Measurements from ENCODE around the gene RPL9.
"Not testable (repeated sequence)": the region's sequence is repeated elsewhere in the genome, so short reads cannot be mapped to it uniquely, and the experiment has no call there.

RPL9 gene

DNA sequence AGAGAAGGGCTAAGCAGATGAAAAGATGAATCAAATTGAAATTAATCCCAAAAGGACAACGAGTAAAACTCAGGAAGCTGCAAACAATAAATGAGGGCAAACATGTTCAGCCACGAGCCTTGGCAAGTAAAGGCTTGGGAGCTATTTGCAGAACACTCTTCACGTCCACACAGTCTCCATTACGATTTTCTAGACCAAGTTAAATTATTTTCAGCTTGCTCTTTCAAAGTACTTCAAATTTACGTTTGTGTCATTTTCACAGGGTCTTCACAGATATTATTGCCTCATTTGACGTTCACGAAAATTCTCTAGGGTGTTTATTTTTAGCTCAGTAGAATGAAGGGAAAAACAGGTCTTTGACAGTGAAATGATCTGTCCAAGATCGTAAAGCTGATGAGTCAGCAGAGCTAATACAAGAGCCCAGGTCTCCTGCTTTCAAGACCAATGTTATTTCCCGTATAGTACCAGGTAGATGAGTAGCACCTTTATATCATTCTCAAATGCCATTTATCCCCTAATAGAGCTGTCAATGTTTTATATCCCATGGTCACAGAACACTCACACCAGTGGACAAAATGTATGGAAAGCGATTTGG, 31.1 kb downstream of the RPL9 start:
- ChIA-PET POLR2A (interaction anchor here (0.6 kb wide), 1 partner anchor 23 kb away, joined by 3 read pairs; no protein-coding TSS in a partner anchor), CTCF (interaction anchor here (0.8 to 0.9 kb wide), 2 partner anchors 9 to 43 kb away, joined by 3 read pairs; no protein-coding TSS in a partner anchor)
- DNase-seq (ENCODE audit: extremely low spot score) = no peak
- TF ChIP-seq NFRKB (IDR thresholded peaks at IDR 0.05) (no peak), SP1 (IDR thresholded peaks at IDR 0.05) (no peak), ARNT (IDR thresholded peaks at IDR 0.05) (no peak), ELF4 (IDR thresholded peaks at IDR 0.05) (no peak), HDGF (IDR thresholded peaks at IDR 0.05; ENCODE audit: borderline replicate concordance) (no peak), LEF1 (IDR thresholded peaks at IDR 0.05; ENCODE audit: borderline replicate concordance) (no peak), TARDBP (IDR thresholded peaks at IDR 0.05) (no peak), BHLHE40 (IDR thresholded peaks at IDR 0.05; ENCODE audit: borderline replicate concordance) (no peak), ZNF384 (IDR thresholded peaks at IDR 0.05) (no peak), SUZ12 (IDR thresholded peaks at IDR 0.05) (no peak), L3MBTL2 (conservative IDR thresholded peaks at IDR 0.05) (no peak), FOXM1 (IDR thresholded peaks at IDR 0.05; ENCODE audit: borderline replicate concordance) (no peak)
- TF ChIP-seq, protein P1, sequence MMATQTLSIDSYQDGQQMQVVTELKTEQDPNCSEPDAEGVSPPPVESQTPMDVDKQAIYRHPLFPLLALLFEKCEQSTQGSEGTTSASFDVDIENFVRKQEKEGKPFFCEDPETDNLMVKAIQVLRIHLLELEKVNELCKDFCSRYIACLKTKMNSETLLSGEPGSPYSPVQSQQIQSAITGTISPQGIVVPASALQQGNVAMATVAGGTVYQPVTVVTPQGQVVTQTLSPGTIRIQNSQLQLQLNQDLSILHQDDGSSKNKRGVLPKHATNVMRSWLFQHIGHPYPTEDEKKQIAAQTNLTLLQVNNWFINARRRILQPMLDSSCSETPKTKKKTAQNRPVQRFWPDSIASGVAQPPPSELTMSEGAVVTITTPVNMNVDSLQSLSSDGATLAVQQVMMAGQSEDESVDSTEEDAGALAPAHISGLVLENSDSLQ (IDR thresholded peaks at IDR 0.05) = no peak

DNA sequence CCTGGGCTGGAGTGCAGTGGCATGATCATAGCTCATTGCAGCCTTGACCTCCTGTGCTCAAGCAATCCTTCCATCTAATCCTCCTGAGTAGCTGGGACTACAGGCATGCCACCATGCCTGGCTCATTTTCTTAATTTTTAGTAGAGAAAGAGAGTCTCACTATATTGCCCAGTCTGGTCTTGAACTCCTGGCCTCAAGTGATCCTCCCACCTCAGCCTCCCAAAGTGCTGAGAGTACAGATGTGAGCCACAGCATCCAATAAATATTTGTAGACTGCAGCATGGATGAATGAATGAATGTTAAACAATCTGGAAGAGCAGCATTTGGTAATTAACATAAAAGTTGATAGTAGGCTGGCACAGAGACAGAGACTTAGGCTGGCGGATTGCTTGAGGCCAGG, 32.0 kb downstream of the RPL9 start:
- TF ChIP-seq ARNT (IDR thresholded peaks at IDR 0.05) (no peak), LEF1 (IDR thresholded peaks at IDR 0.05; ENCODE audit: borderline replicate concordance) (no peak), ZNF384 (IDR thresholded peaks at IDR 0.05) (no peak), BHLHE40 (IDR thresholded peaks at IDR 0.05; ENCODE audit: borderline replicate concordance) (no peak), HDGF (IDR thresholded peaks at IDR 0.05; ENCODE audit: borderline replicate concordance) (no peak), FOXM1 (IDR thresholded peaks at IDR 0.05; ENCODE audit: borderline replicate concordance) (no peak), SUZ12 (IDR thresholded peaks at IDR 0.05) (no peak), CTBP1 (IDR thresholded peaks at IDR 0.05; ENCODE audit: borderline replicate concordance) (no peak), ELF4 (IDR thresholded peaks at IDR 0.05) (no peak), NFRKB (IDR thresholded peaks at IDR 0.05) (no peak), SP1 (IDR thresholded peaks at IDR 0.05) (no peak), L3MBTL2 (conservative IDR thresholded peaks at IDR 0.05) (no peak), FOXK2 (IDR thresholded peaks at IDR 0.05) (no peak)
- TF ChIP-seq, protein P1 (IDR thresholded peaks at IDR 0.05) = no peak
- ChIA-PET POLR2A (interaction anchor here (0.6 kb wide), 1 partner anchor 27 kb away, joined by 3 read pairs; no protein-coding TSS in a partner anchor), CTCF (no interaction called here)
- no peak for DNase-seq (ENCODE audit: extremely low spot score)

DNA sequence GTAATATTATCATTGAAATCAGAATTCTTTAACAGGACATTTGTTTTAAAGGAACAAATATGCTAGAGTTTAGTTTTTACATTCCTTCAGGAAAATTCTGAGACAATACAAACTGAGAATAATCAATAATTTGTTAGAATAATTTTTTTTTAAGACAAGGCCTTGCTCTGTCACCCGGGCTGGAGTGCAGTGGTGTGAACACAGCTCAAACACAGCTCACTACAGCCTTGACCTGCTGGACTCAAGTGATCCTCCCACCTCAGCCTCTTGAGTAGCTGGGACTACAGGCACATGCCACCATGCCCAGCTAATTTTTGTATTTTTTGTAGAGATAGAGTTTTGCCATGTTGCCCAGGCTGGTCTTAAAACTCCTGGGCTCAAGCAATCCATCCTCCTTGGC, 33.4 kb downstream of the RPL9 start:
- CTCF ChIA-PET; POLR2A ChIA-PET; DNase-seq (ENCODE audit: extremely low spot score): not testable (repeated sequence)

DNA sequence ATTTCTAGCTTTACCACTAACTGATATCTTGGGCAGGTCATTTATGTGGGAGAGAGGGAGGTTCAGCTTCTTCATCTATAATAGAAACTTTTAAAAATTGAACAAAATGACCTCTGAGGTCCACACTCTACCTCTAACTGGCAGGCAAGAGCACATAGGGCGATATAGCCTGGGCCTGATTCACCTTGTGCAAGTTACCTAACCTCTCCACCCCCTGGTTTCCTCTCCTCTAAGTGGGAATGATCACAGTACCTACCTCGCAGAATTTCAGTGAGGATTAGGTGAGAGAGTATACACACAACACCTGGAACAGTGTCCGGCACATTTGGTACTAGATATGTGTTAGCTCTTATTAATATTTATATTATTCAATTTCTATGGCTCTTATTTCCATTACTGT, 36.5 kb downstream of the RPL9 start:
- ChIA-PET POLR2A (no interaction called here), CTCF (no interaction called here)
- no peak for TF ChIP-seq FOXA1 (IDR thresholded peaks at IDR 0.05)
- TF ChIP-seq L3MBTL2 (conservative IDR thresholded peaks at IDR 0.05) = no peak
- TF ChIP-seq HDGF (IDR thresholded peaks at IDR 0.05; ENCODE audit: borderline replicate concordance) = no peak
- no peak for TF ChIP-seq ZNF384 (IDR thresholded peaks at IDR 0.05)
- TF ChIP-seq NFRKB (IDR thresholded peaks at IDR 0.05) = no peak
- TF ChIP-seq CTBP1 (IDR thresholded peaks at IDR 0.05; ENCODE audit: borderline replicate concordance) = no peak
- TF ChIP-seq FOXM1 (IDR thresholded peaks at IDR 0.05; ENCODE audit: borderline replicate concordance) = no peak
- no peak for TF ChIP-seq FOXK2 (IDR thresholded peaks at IDR 0.05)
- no peak for TF ChIP-seq SUZ12 (IDR thresholded peaks at IDR 0.05)
- no peak for DNase-seq (ENCODE audit: extremely low spot score)

DNA sequence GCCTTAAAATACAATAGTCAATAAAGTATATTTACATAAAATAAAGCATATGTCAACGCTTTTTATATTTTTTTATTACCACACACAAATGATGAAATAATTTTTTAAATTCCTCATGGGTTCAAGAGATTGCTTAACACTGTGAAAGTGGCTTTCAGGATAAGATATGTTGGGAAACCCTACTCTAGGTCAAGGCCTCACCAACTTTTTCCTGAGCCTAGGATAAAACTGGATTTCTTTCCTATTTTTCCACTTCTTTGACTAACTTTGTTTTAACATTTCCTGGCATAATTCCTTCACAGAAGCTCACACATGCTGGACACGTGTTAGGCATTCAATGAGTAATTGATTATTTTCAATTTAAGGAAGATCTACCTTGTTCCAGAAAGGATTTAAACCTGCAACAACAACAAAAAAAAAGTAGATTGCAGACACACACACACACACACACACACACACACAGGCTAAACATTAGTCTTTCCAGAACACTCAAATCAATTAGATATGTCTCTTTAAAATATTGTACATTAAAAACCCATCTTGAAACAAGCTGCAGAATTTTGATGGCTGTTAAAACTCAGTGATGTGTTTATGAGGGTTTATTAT, 42.9 kb downstream of the RPL9 start:
- TF ChIP-seq FOXA1 (IDR thresholded peaks at IDR 0.05) = no peak
- TF ChIP-seq CTBP1 (IDR thresholded peaks at IDR 0.05; ENCODE audit: borderline replicate concordance) = no peak
- TF ChIP-seq L3MBTL2 (conservative IDR thresholded peaks at IDR 0.05) = no peak
- no peak for TF ChIP-seq NFRKB (IDR thresholded peaks at IDR 0.05)
- no peak for TF ChIP-seq FOXM1 (IDR thresholded peaks at IDR 0.05; ENCODE audit: borderline replicate concordance)
- no peak for TF ChIP-seq FOXK2 (IDR thresholded peaks at IDR 0.05)
- no peak for TF ChIP-seq TARDBP (IDR thresholded peaks at IDR 0.05)
- TF ChIP-seq LEF1 (IDR thresholded peaks at IDR 0.05; ENCODE audit: borderline replicate concordance) = no peak
- TF ChIP-seq ARNT (IDR thresholded peaks at IDR 0.05) = no peak
- TF ChIP-seq, protein P1 (IDR thresholded peaks at IDR 0.05) = no peak
- no peak for TF ChIP-seq SUZ12 (IDR thresholded peaks at IDR 0.05)
- no peak for TF ChIP-seq SP1 (IDR thresholded peaks at IDR 0.05)
- TF ChIP-seq BHLHE40 (IDR thresholded peaks at IDR 0.05; ENCODE audit: borderline replicate concordance) = no peak
- no peak for TF ChIP-seq HDGF (IDR thresholded peaks at IDR 0.05; ENCODE audit: borderline replicate concordance)
- no peak for TF ChIP-seq ELF4 (IDR thresholded peaks at IDR 0.05)
- TF ChIP-seq ZNF384 (IDR thresholded peaks at IDR 0.05) = no peak
- CTCF ChIA-PET = interaction anchor here (1.0 kb wide), 1 partner anchor 334 kb away, joined by 3 read pairs; no protein-coding TSS in a partner anchor
- POLR2A ChIA-PET = no interaction called here
- DNase-seq (ENCODE audit: extremely low spot score) = no peak

DNA sequence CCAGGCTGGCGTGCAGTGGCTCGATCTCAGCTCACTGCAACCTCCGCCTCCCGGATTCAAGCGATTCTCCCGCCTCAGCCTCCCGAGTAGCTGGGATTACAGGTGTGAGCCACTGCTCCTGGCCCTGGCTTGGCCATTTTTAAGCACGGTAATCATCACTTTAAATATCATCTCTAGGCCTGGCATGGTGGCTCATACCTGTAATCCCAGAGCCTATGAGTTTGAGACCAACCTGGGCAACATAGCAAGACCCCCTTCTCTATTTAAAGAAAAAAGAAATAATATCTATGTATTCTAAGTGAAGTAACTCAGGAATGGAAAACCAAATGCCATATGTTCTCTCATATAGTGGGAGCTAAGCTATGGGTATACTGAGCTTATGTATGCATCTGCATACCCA, 47.2 kb downstream of the RPL9 start:
- POLR2A ChIA-PET; DNase-seq (ENCODE audit: extremely low spot score): not testable (repeated sequence)
- CTCF ChIA-PET = interaction anchor here (0.6 kb wide), 1 partner anchor 576 kb away, joined by 3 read pairs; no protein-coding TSS in a partner anchor
